Adrenal gland (tissue), 5 donors: ENCODE data around the gene ZBTB46.

Experiments
- CTCF ChIP-seq, 6 experiments: fragments of 450-650 bp in 4 of 6; fragments of 200-600 bp in 2 of 6; sonication (generic) in 1 of 6; IDR thresholded peaks; 1 replicate in 5 of 6; 2 replicates in 1 of 6; pipeline versions ENCODE4 v1.5.1 to v1.8.0; 2016 to 2021; ENCODE audit warnings: antibody characterized with exemption in 6 of 6, mild to moderate bottlenecking in 2 of 6, moderate library complexity in 1 of 6
- POLR2A ChIP-seq, 2 donors: fragments of 450-650 bp; IDR thresholded peaks; one replicate each; pipeline ENCODE4 v1.6.1; 2017; ENCODE audit warnings: antibody characterized with exemption in 2 of 2, mild to moderate bottlenecking in 2 of 2, moderate library complexity in 1 of 2
- donor health status: DM: no; HTN: no; CAD: no.

GRCh38 chr20:63846888-63847236 is 15.8 kb upstream of the ZBTB46 start:
- TF ChIP-seq CTCF (IDR thresholded peaks at IDR 0.05) (no peak), POLR2A (IDR thresholded peaks at IDR 0.05) (no peak)
